GM18873 (cell line): Measurements from ENCODE around the gene PRIMA1.

Experiments used
- ATAC-seq: cut with Tn5 transposase; IDR thresholded peaks from one replicate; pipeline ENCODE4 v1.9.1; 2021; ENCODE audit warnings: mild to moderate bottlenecking, moderate library complexity, moderate number of reproducible peaks; ENCODE audit not compliant: unreplicated experiment, low FRiP score

Gene PRIMA1, protein sequence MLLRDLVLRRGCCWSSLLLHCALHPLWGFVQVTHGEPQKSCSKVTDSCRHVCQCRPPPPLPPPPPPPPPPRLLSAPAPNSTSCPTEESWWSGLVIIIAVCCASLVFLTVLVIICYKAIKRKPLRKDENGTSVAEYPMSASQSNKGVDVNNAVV

DNA sequence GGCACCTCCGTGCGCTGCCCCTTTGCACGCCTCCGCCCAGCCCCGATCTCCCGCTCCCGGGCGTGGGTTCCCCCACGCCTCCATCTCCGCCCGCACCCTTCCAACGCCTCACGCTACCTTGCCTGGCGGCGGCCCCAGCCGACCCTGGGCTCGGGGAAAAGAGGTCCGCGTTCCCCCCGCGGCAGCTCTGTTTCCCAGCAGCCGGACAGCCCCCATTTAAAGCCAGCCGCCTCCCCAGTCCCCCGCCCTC lies at the start of gene PRIMA1:
Gene PRIMA1, minus strand, starts transcription at position 193 of the 250 bp plus-strand sequence. CDS start 767 bp downstream, outside the sequence.
- ATAC-seq = no peak

DNA sequence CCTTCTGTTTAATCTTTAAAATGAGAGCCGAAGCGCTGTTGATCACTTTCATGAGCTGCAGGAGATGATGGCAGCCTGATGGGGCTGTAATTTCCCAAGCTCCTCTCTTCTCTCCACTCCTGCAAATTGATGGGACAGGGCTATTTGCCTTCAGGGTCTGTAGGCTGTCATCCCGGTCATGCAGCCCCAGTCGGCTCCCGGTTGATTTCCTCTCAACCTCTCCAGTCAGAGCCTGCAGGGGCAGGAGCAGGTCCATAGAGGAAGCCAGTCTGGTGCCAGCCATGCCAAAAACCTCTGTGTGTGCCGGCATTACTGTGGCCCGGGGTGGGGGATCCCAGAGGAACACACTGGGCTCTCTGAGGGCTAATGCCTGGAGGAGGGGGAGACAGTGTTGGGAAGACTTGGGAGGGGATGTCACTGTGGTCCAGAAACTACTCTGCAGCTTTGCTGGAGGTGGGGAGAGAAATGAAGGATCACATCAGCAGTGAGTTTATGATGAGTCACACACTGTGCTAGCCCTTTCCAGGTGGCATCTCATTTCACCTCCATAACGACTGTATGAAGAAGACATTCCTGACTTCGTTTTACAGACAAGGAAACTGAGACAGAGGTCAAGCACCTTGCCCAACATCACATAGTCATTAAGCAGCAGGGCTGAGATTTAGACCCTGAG lies 46.5 kb upstream of the PRIMA1 start:
- no peak for ATAC-seq

DNA sequence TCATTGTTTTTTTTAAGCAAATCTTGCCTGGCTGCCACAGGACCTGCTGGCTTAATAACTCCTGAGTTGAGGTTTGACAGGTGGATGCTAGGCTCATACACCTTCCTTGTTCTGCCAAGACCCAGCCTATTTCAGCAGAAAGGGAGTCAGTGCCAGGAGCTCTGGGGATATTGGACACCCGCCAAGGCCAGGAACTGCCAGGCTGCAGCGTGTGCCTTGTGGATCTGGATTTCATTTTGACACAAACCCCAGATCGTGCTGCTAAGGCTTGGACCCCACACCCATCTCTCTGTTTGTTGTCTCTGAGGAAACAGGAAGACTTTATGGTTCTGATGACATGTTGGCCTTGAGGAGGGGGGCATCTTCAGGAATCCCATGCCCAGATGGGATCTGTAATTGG lies 44.4 kb upstream of the PRIMA1 start:
- no peak for ATAC-seq

DNA sequence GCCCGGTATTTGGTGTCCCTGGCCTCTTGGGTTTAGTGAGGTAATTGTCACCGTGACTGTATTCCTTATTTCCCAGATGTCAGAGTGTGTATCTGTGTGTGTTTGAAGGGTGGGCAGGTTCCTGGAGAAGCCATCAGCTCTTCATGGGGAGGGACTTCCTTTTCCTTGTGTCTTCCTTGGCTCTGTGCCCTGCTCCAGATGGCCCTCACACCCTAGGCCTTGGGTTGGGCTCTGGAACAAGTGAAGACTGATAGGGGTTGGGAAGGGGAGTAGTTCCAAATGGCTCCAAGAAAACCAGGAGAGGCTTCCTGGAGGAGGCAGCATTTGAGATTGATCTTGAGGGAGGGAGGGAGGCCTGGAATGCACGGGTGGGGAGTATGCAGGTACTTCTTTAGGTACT lies 43.8 kb upstream of the PRIMA1 start:
- ATAC-seq = no peak

DNA sequence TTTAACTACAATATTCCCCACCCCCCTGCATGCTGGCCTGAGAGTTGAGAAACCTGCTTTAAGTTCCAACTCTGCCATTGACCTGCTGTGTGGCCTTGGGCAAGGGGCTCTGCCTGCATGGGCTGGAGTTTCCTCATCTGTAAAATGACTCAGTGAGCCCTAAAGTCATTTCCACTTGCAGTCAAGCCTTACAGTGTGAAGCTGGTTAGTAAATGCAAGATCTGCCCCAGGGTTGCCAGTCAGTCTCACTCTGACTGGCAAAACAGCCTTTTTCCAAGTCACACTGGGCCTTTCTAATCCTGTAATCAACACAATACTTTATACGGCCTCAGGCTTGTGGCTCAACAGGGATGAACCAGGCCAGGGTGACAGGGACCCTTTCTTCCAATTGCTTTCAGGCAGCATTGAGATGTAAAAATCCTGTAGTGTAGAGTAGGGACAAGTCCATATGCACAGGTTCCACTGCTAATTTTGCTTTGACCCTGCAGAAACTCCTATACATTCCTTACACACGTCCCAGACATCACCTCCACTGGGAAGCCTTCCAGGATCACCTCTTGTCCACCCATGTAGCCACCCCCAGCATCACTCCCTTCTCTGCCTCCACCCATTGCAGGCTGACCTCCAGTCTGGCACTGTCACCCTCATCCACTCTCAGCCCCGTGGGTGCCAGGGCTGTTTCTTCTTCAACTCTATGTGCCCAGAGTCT lies 42.6 kb upstream of the PRIMA1 start:
- ATAC-seq = no peak

DNA sequence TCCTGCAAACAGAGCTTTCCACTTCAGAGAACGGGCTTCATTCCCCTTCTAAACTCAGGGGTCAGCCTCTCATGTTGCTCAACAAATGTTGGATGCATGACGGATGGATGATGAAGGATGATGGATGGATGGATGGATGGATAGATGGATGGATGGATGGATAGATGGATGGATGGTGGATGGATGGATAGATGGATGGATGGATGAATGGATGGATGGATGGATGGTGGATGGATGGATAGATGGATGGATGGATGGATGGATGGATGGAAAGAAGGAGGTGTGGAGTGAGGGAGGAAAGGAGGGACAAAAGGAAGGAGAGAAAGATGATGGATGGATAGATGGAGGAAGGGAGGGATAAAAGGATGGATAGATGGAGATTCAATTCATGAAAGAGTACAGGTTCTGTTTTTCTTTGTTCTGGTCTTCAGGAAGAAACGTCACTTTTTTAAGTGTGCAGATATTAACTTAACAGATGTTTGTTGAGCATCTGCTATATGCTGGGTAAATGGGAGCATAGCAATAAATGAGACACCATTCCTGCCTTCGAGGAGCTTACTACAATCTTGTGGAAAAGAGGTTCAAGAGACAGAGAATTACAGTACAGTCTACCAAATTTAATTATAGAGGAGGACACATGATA lies 41.7 kb upstream of the PRIMA1 start:
- ATAC-seq = no peak

DNA sequence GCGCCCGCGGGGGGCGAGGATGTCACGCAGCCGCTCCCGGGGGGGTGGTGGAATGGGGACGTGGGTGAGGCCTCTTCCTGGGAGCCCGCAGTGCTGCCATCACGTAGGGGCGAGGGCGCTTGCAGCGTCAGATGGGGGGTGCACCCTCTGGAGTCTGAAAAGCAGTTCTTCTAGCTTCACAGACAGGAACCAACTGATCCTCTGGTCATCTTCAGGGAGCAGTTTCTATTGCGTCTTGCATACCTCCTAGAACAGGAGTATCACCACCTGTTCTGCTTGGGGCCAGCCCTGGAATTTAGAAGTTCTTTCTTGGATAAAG lies 36.9 kb upstream of the PRIMA1 start:
- no peak for ATAC-seq

DNA sequence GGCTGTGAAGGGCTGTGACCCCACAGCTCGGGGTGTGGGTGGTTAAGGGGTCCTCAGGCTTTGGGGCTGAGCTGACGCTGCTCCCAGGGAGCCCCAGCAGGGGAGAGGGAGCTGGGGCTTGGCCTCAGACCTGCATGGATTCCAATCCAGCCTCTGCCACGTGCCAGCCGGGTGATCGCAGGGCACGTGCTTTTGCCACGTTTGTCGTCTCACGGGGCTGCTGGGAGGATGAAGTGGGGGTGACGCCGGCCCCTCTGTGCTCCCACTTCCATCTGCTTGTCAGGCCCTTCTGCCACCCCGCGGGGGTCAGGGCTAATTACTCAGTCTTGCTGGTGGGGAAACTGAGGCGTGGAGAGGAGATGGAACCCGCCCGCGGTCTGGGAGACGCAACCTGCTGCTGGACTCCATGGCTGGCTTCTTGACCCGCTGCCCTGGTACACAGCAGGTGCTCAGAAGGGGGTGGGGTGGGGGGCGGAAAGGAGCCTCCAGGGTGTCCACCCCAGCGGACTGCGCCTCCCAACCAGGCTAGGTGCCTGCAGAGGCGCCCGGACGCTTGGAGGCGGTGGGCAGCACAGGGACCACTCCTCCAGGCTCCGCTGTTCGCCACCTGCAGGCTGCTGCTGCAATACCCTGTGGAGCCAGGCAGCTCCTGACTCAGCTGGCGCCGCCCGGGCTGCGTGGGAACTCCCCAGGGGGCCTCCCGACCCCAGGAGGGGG lies 36.4 kb upstream of the PRIMA1 start:
- ATAC-seq = no peak

DNA sequence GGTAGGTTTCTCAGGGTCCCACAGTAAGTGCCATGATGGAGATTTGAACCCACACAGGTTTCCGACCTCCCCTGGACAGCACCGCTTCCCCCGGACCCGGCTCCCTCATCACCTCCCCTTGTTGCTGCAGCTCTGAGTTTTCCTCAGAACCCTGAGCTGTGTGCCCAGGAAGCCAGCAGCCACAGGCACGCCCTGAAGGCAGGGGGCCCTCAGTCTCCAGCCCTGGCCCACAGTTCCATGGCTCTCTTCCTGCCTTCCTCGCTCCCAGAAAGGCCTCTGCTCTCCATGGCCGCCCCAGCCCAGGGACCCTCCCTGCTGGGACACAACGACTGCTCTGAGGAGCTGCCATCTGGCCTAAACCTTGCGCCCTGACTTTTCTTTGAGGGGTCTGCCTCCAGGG lies 35.8 kb upstream of the PRIMA1 start:
- ATAC-seq = no peak

DNA sequence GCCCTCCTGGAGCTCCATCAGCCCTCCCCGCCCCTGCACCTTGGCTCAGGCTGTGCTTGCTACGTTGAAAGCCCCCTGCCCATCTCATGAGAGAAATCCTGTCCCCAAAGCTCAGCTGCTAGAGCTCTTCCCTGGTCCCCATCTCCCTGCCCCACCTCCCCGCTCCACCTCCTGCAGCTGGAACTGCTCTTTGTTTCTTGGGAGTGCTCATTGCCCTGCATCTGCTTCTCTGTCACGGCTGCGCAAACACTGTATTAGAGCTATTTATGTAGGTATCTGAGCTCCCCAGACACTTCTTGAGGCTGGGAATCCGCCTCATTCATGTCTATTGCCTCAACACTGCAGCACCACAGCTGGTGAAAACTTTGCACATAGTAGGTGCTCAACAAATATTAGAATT lies 32.8 kb upstream of the PRIMA1 start:
- no peak for ATAC-seq

DNA sequence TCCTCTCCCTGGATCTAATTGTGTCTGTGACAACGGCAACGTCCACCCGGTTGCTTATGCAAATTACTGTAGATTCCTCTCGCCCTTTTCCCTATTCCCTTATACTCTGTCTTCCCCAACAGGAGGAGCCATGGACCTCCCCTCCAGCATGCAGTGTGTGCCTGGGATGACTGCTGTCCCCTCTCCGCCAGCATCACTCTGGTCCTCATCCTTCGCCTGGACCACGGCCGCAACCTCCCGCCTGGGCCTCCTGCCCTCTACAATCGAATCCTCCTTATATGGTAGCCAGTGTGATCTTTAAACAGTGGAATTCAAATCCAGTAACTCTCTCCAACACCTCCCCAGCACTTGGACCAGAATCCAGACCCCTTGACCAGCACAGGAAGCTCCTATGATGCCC lies 30.6 kb upstream of the PRIMA1 start:
- no peak for ATAC-seq

DNA sequence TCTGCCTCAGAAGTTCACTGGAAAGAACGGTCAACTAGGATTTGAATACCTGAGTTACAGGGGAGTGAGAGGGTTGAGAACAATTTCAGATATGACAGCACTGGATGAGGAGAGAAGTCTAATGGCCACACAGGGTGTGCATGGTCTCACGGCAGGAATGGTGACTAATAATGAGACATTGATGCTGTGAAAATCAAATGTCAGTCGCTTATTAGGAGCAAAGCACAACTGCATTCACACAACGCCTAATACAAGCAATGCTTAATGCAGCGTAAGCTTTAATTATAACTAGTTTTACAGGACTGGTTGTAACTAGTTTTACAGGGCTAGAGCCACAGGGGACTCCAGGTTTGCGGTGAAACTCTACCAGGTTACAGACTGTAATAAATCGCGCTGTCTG lies 23.4 kb upstream of the PRIMA1 start:
- no peak for ATAC-seq

DNA sequence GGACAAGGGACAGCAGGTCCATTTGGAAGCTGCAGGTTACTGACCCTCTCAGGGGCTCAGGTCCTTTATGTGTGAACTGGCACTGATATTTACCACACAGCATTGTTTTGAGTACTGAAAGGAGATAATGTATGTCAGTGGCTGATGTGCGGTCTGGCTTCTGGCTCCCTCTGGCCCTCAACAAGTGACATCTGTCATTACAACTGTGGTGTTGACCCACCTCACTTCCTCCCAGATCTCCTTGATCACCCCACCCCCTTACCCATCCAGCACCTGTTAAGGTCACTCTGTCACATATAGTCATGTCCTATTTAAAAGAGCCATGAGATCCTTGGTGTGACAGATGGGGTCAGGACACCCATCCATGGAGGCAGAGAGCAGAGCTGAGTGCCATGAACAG lies 22.7 kb upstream of the PRIMA1 start:
- ATAC-seq = no peak

DNA sequence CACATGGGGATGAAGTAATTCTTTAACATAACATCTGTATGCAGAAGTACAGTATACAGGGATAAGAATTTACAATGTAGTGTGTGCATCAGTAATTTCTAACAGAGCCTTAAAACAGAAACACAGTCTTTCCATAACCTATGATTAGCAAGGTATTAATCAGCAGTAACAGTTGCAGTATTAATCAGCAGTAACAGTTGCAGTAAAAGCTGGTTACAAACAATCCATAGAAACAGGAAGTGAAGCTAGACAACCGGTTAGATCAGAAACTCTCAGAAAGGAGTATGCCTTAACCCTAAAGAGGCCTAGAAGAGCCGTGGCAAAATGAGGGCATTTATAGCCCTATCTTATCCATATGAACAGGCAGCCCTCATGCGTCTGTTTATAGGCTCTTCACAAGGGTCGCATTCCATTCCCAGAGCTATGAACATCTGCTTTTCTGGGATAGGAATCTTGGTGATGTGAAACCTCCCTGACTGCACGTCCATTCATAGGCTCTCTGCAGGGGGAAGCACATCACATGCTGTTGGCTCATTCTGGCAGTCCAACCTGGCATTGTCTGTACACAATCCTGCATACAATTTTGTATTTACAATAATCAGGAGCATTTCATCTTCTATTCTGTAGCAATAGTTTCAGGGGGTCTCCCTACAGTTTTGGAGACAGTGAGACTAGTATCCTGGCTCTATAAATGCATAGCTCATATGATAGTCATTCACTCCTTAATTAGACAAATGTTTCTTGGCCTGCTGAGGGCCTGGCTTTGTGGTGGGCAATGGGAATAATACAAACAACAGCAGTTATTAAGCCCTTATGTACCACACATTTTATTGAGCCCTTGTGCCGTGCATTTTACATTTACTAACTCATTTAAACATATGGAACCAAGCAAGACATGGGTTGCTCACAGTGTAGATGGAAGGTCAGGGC lies 21.5 kb upstream of the PRIMA1 start:
- ATAC-seq = peak; percentile 59

DNA sequence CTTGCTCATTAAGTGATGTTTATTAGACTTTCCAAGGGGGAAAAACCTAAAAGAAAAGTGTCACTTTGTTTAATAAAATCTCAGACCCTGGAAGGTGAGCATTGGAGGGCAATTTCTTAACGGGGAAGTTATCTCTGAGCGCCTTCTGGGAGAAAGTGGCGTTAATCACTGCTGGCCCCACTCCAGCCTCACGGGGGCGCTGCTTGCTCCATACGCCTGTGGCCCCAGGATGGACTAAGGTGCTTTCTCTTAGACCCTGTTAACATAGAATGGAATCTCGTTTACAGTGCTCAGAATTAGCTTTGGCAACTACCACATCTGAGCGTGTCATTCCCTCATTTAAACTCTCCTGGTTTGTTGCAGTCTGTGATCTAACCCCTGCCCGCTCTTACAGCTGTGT lies 16.4 kb upstream of the PRIMA1 start:
- ATAC-seq = no peak

DNA sequence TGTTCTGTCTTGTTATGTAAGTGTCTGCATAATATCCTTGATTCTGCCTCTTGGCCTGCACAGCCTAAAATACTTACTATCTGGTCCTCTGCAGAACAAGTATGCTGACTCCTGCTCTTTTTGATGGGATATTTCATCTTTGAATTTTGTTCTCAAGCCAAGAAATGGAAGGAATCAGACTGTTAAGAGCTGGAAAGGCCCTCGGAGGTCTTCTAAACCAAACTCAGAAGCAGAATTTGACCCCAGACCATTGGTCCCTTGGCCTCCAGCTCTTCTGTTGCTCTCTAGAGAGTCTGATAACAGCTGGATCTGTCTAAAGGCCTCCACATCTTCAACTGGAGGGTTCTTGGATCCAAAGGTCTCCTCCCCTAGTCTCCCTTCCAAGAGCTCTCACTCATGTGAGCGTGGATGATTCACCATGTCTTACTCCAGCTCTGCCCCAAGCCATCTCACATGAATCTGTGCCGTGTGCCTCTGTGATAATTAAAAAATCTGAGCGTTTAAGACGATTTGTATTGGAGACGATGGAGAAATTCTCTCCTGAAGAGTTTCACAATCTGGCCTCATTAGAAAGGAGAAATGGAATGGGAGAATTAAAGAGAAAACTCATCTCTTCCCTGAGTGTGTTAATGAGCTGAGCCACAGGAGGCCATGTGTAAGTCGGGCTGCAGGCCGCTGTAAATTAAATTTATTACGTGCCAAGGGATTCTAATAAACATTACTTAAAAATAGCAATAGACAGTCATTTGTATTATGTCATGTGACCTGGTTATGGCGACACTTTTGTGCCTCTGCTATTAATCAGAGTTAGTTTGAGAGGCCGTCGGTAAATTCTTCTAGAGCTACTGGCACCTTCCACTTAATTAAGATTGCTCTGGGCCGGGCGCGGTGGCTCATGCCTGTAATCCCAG lies 15.4 kb upstream of the PRIMA1 start:
- no peak for ATAC-seq

DNA sequence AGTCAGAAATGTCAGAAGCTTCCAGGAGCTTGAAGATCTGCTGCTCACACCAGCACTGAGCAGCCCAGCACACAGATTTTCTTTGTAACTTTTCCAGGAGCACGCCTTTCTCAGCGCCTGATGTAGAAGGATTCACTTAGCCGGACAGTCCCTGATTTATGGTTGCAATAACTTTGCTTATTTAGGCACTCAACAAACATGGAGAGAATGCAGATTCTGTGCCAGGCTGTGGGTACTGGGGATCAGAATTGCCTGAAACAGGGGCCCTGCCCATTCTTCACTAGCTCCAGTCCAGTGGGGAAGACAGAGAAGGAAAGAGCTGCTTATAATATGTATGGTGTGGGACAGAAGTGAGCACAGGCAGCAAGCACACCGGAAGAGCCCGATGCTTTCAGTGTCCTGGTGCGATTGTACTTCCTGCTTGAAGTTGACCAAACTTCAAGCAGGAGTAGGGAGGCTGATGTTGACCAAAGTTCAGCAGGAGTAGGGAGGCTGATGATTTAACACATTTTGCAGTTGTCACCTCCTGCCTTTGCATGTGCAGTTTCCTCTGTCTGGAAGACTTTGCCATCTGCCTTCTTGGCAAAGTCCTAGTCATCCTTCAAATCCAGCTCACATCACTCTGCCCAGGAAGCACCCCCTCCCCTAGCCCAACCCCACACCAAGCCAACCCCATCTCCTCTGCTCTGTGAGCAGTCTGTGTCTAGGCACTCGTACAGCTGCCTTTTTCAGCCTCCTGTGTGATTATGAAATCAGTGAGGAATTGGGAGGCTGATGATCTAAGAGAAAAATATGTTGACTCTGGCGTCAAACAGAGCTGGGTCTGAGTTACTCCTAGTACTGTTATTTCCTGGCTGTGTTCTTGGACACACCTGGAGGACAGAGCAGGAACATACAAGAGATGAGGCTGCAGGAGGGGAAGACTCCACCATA lies 12.0 kb upstream of the PRIMA1 start:
- ATAC-seq = no peak

DNA sequence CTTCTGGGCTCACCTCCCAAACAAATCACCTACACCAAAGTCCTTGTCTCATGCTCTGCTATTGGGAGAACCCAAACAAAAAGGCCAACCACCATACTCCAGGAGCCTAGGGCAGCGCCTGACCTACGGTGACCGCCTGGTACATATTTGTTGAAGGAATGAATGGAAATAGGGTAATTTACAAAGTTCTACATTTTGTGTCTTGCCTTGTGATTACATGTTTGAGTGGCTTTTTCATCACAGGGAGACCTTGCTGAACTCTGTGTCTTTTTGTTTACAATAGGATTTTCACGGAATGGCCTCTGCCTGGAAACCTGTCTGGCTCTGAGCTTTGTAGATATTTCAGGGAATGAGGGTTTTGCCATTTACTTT lies 11.3 kb upstream of the PRIMA1 start:
- ATAC-seq = no peak
